HCT116 (cell line): Measurements from ENCODE around the gene PYROXD2. TPM values are rescaled to one million over a fixed set of nuclear protein-coding genes. Genes with fewer than 3 reads are reported as not detected.
A peak's percentile ranks its signal among the peaks of the same experiment; 100 is the strongest.

ENCODE experiments used
- ATAC-seq: fragments of 200-7000 bp; cut with Tn5 transposase; 2 replicates; pipeline ENCODE4 v1.9.1; 2020; ENCODE audit warnings: mild to moderate bottlenecking, moderate library complexity
- BruUV-seq: library from RNA; stranded (reverse); fragments of 400-500 nt; replicated peaks from 2 replicates; lab custom pipeline; 2021; lab: Mats Ljungman, UMichigan
- CTCF ChIA-PET: fragments of 300-600 bp; sonication (Branson Sonifier 250); formaldehyde crosslinking; loops from one replicate; lab custom pipeline; 2021; ENCODE audit warnings: antibody characterized with exemption; lab: Charles Lee
- POLR2A ChIA-PET: fragments of 300-600, 350-600 bp; sonication (Branson Sonifier 250); formaldehyde crosslinking; loops from one replicate; lab custom pipeline; 2021; ENCODE audit warnings: antibody characterized with exemption; lab: Charles Lee
- RAD21 ChIA-PET, 2 experiments: fragments of 300-600 bp; sonication (Branson Sonifier 250); formaldehyde crosslinking; loops; one replicate each; lab custom pipeline; 2023; ENCODE audit warnings: low total read pairs in 2 of 2; ENCODE audit not compliant: uncharacterized antibody in 2 of 2, unreplicated experiment in 2 of 2, low non-redundant PET in 1 of 2; lab: Charles Lee
- DNase-seq: peaks from one replicate; pipeline ENCODE4 v3.0.0-alpha.2; 2010; ENCODE audit warnings: low read depth, low spot score
- H2AFZ ChIP-seq: fragments of 200-600 bp; shearing (Covaris generic), sonication (generic); 2 replicates; pipeline ENCODE4 v1.6.1; 2017; ENCODE audit warnings: low read depth, mixed run types, mixed read lengths, antibody characterized with exemption, low read length; ENCODE audit not compliant: poor library complexity, severe bottlenecking
- H3K27ac ChIP-seq: 2 replicates; pipeline ENCODE4 v1.5.1; 2012; ENCODE audit warnings: low read depth, low read length
- H3K27me3 ChIP-seq: fragments of 200-600 bp; sonication (generic); 2 replicates; pipeline ENCODE4 v1.6.1; 2016; ENCODE audit warnings: mixed run types, low read length, mixed read lengths; ENCODE audit not compliant: insufficient read depth
- H3K36me3 ChIP-seq, 2 experiments: fragments of 200-500 bp in 1 of 2; fragments of 200-600 bp in 1 of 2; sonication (Bioruptor generic) in 1 of 2; sonication (generic) in 1 of 2; 2 replicates each; pipeline versions ENCODE4 v1.5.1 to v1.6.1; 2014 to 2016; ENCODE audit warnings: low read length in 2 of 2, inconsistent platforms in 1 of 2, mixed read lengths in 1 of 2, mixed run types in 1 of 2; ENCODE audit not compliant: insufficient read depth in 2 of 2, control insufficient read depth in 1 of 2
- H3K4me1 ChIP-seq, 2 experiments: fragments of 200-600 bp in 1 of 2; sonication (generic) in 1 of 2; 2 replicates each; pipeline versions ENCODE4 v1.5.1 to v1.6.1; 2012 to 2017; ENCODE audit warnings: low read length in 2 of 2, inconsistent platforms in 1 of 2, mild to moderate bottlenecking in 1 of 2, mixed read lengths in 1 of 2, mixed run types in 1 of 2, moderate library complexity in 1 of 2; ENCODE audit not compliant: insufficient read depth in 2 of 2, control insufficient read depth in 1 of 2
- H3K4me2 ChIP-seq: fragments of 200-600 bp; sonication (generic); 2 replicates; pipeline ENCODE4 v1.6.1; 2017; ENCODE audit warnings: mixed run types, low read length, mixed read lengths
- H3K4me3 ChIP-seq, 2 experiments: fragments of 200-600 bp in 1 of 2; sonication (generic) in 1 of 2; replicated peaks in 1 of 2; 2 replicates each; pipeline ENCODE4 v1.5.1; 2011 to 2016; ENCODE audit warnings: low read length in 2 of 2, control low read depth in 1 of 2, low read depth in 1 of 2, mild to moderate bottlenecking in 1 of 2, mixed read lengths in 1 of 2, mixed run types in 1 of 2
- H3K79me2 ChIP-seq: fragments of 200-600 bp; sonication (generic); 2 replicates; pipeline ENCODE4 v1.6.1; 2017; ENCODE audit warnings: mild to moderate bottlenecking, mixed run types, low read length, moderate library complexity, mixed read lengths; ENCODE audit not compliant: insufficient read depth
- H3K9ac ChIP-seq: fragments of 200-600 bp; sonication (generic); 2 replicates; pipeline ENCODE4 v1.6.1; 2016; ENCODE audit warnings: low read length, mixed read lengths
- H3K9me2 ChIP-seq: fragments of 200-600 bp; sonication (generic), shearing (Covaris generic); 2 replicates; pipeline ENCODE4 v1.6.1; 2017; ENCODE audit warnings: mixed run types, mild to moderate bottlenecking, moderate library complexity; ENCODE audit not compliant: insufficient read depth
- H3K9me3 ChIP-seq, 2 experiments: fragments of 200-500 bp in 1 of 2; fragments of 200-600 bp in 1 of 2; sonication (Bioruptor generic) in 1 of 2; sonication (generic) in 1 of 2; 2 replicates each; pipeline ENCODE4 v1.6.1; 2014 to 2017; ENCODE audit warnings: low read length in 2 of 2, mixed read lengths in 2 of 2, inconsistent platforms in 1 of 2, low read depth in 1 of 2, mild to moderate bottlenecking in 1 of 2, mixed run types in 1 of 2, moderate library complexity in 1 of 2; ENCODE audit not compliant: control insufficient read depth in 1 of 2, insufficient read depth in 1 of 2
- H4K20me1 ChIP-seq: fragments of 200-600 bp; sonication (generic), shearing (Covaris generic); 2 replicates; pipeline ENCODE4 v1.6.1; 2017; ENCODE audit warnings: mixed run types, mild to moderate bottlenecking, moderate library complexity; ENCODE audit not compliant: insufficient read depth
- ATF3 ChIP-seq: IDR thresholded peaks from 2 replicates; pipeline ENCODE4 v1.6.1; 2012
- CBX3 ChIP-seq: IDR thresholded peaks from 2 replicates; pipeline ENCODE4 v1.6.1; 2012; ENCODE audit warnings: low read depth
- CTCF ChIP-seq, 3 experiments: fragments of 200-600 bp in 1 of 3; sonication (generic) in 1 of 3; IDR thresholded peaks in 2 of 3; conservative IDR thresholded peaks in 1 of 3; 2 replicates each; pipeline ENCODE4 v1.5.1; 2012 to 2017; ENCODE audit warnings: low read depth in 2 of 3, low read length in 2 of 3, antibody characterized with exemption in 1 of 3, borderline replicate concordance in 1 of 3, control low read depth in 1 of 3, mild to moderate bottlenecking in 1 of 3, mixed read lengths in 1 of 3, mixed run types in 1 of 3, moderate library complexity in 1 of 3; ENCODE audit not compliant: insufficient read depth in 1 of 3
- ELF1 ChIP-seq: IDR thresholded peaks from 2 replicates; pipeline ENCODE4 v1.6.1; 2012; ENCODE audit warnings: low read depth, borderline replicate concordance
- MAX ChIP-seq: IDR thresholded peaks from 2 replicates; pipeline ENCODE4 v1.6.1; 2012
- POLR2A ChIP-seq: IDR thresholded peaks from 2 replicates; pipeline ENCODE4 v1.7.0; 2011; ENCODE audit warnings: borderline replicate concordance; ENCODE audit not compliant: insufficient read depth, insufficient read length; ENCODE audit errors: extremely low read depth
- POLR2AphosphoS5 ChIP-seq: IDR thresholded peaks from 2 replicates; pipeline ENCODE4 v1.6.1; 2011; ENCODE audit warnings: mild to moderate bottlenecking, low read depth, low read length, moderate library complexity
- RAD21 ChIP-seq: IDR thresholded peaks from 2 replicates; pipeline ENCODE4 v1.6.1; 2012; ENCODE audit warnings: low read depth, mild to moderate bottlenecking
- SIN3A ChIP-seq: IDR thresholded peaks from 2 replicates; pipeline ENCODE4 v1.6.1; 2012; ENCODE audit warnings: low read depth
- ZBTB33 ChIP-seq: IDR thresholded peaks from 2 replicates; pipeline ENCODE4 v1.6.1; 2011; ENCODE audit warnings: mild to moderate bottlenecking, low read length, moderate library complexity; ENCODE audit not compliant: insufficient replicate concordance; ENCODE audit errors: extremely low read depth
- ZFX ChIP-seq: fragments of 450-650 bp; IDR thresholded peaks from 2 replicates; pipeline ENCODE4 v1.6.1; 2017
- intact Hi-C: fragments of 100-400 bp; cut with micrococcal nuclease; formaldehyde crosslinking; loops from 2 replicates; pipeline ENCODE4 v1.10.0; 2022
- total RNA-seq: library from RNA; stranded (reverse); gene quantifications from one replicate; pipeline ENCODE4 v1.2.1, GENCODE V29; 2021; ENCODE audit not compliant: unreplicated experiment

The PYROXD2 gene
- total RNA-seq, 1 experiment from 2014 or later: 14.2 TPM

- Histone ChIP-seq H3K9ac (peak within 1 kb of the TSS; percentile 86), H4K20me1 (no peaks in the 10 kb centered on the region), H3K36me3 (peaks cover 23 to 29% of the 10 kb centered on the region in 2 experiments; a peak in 3 of 4 replicates), H3K27me3 (no peaks in the 10 kb centered on the region), H2AFZ (peak within 1 kb of the TSS; percentile 99), H3K9me3 (no peaks in the 10 kb centered on the region), H3K79me2 (peaks cover 26% of the 10 kb centered on the region), H3K4me1 (peaks cover 6 to 23% of the 10 kb centered on the region in 2 experiments; a peak in 3 of 4 replicates), H3K9me2 (no peaks in the 10 kb centered on the region), H3K4me2 (peak within 1 kb of the TSS; percentile 88), H3K4me3 (peak within 1 kb of the TSS; percentile 87 to 88), H3K27ac (peak within 1 kb of the TSS; percentile 49)
- TF ChIP-seq RAD21 (no peak), CBX3 (peak; percentile 91), ATF3 (no peak), ELF1 (peak; percentile 94), SIN3A (peak; percentile 85), POLR2A (peak; percentile 80), MAX (peak; percentile 91), POLR2AphosphoS5 (peak; percentile 97), CTCF (IDR thresholded peaks at IDR 0.05 in 2 of 3, conservative IDR thresholded peaks at IDR 0.05 in 1 of 3; ENCODE audit: borderline replicate concordance in 1 of 3, insufficient read depth in 1 of 3, low read depth in 2 of 3, low read length in 2 of 3) (no peak), ZFX (peak; percentile 80), ZBTB33 (peak; percentile 54)
- intact Hi-C loops: no loop called here
- ChIA-PET POLR2A (interaction anchor here (1.2 to 1.4 kb wide), 2 partner anchors 14 to 20 kb away, joined by 4 to 5 read pairs; no protein-coding TSS in a partner anchor), RAD21 (no interaction called here), CTCF (no interaction called here)
- no TSS peak for BruUV-seq
- DNase-seq (no peak), ATAC-seq (peak; percentile 93)
Measured at GRCh38 chr10:98446661-98447221, 31.8 kb upstream of the PYROXD2 start, which contains the start of gene HPS1. Gene HPS1 (minus strand): TSS chr10:98446935. CDS start chr10:98443240, 3,695 bp downstream.
